ENCODE results near the gene BTG1.
"Not testable (repeated sequence)": the region's sequence is repeated elsewhere in the genome, so short reads cannot be mapped to it uniquely, and the experiment has no call there.

The BTG1 gene

DNA sequence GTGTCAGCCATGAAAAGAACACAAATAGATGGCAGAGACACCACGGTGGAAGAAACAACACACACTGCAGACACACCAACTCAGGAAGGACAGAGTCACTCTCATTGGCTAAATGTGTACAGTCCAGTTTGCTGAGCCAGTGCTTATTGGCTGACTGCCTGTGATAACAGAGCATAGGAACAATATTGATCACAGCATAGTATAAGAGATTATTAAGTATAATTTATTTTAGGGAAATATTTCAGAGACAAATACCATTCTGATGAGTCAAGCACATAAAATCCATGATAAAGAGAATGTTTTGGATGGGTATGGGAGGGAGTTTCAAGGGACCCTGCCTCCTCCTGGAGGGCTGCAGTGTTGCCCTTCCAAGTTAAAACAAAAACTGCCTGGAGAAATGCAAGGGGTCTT, 50.9 kb downstream of the BTG1 start:
- DNase-seq = no peak

DNA sequence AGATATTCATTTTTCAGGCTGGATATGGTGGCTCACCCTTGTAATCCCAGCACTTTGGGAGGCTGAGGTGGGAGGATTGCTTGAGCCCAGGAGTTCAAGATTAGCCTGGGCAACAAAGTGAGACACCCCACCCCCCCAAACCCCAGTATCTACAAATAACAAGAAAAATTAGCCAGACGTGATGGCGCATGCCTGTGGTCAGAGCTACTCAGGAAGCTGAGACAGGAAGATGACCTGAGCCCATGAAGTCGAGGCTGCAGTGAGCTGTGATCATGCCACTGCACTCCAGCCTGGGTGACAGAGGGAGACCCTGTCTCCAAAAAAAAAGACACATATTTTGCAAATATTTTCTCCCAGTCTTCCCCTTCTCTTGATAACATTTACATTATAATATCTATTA, 51.3 kb downstream of the BTG1 start:
- DNase-seq = not testable (repeated sequence)
